Trophoblast cell (in vitro differentiated cells and primary cell): ENCODE measurements around the gene ARHGAP33.
A peak's percentile ranks its signal among the peaks of the same experiment; 100 is the strongest.

Experiments used
- DNase-seq, 2 donors: peaks; one replicate each; pipeline ENCODE4 v3.0.0-alpha.2; 2016
- H2AFZ ChIP-seq: 2 replicates; pipeline ENCODE4 v1.6.1; 2013; ENCODE audit warnings: low read length, moderate library complexity, mild to moderate bottlenecking; ENCODE audit not compliant: insufficient read depth, poor library complexity
- H2AK5ac ChIP-seq: 2 replicates; pipeline ENCODE4 v1.6.1; 2013; ENCODE audit warnings: mild to moderate bottlenecking, low read length
- H2BK120ac ChIP-seq: 2 replicates; pipeline ENCODE4 v1.6.1; 2013; ENCODE audit warnings: low read length, mild to moderate bottlenecking, moderate library complexity; ENCODE audit not compliant: insufficient read depth, poor library complexity
- H2BK12ac ChIP-seq: 2 replicates; pipeline ENCODE4 v1.6.1; 2013; ENCODE audit warnings: mild to moderate bottlenecking, low read length, moderate library complexity
- H2BK5ac ChIP-seq: 2 replicates; pipeline ENCODE4 v1.6.1; 2013; ENCODE audit warnings: low read length, low read depth, moderate library complexity, mild to moderate bottlenecking; ENCODE audit not compliant: poor library complexity
- H3K14ac ChIP-seq: 2 replicates; pipeline ENCODE4 v1.6.1; 2013; ENCODE audit warnings: mild to moderate bottlenecking, low read length
- H3K18ac ChIP-seq: 2 replicates; pipeline ENCODE4 v1.6.1; 2013; ENCODE audit warnings: mild to moderate bottlenecking, low read length
- H3K23ac ChIP-seq: 2 replicates; pipeline ENCODE4 v1.6.1; 2013; ENCODE audit warnings: low read length
- H3K27ac ChIP-seq: 2 replicates; pipeline ENCODE4 v1.5.1; 2013; ENCODE audit warnings: low read depth, mild to moderate bottlenecking, inconsistent platforms, low read length, moderate library complexity
- H3K27me3 ChIP-seq: 2 replicates; pipeline ENCODE4 v1.6.1; 2013; ENCODE audit warnings: inconsistent platforms, mild to moderate bottlenecking, low read length, moderate library complexity; ENCODE audit not compliant: insufficient read depth
- H3K36me3 ChIP-seq, 2 experiments: 1 replicate in 1 of 2; 2 replicates in 1 of 2; pipeline ENCODE4 v1.6.1; 2013; ENCODE audit warnings: low read length in 2 of 2, mild to moderate bottlenecking in 2 of 2, moderate library complexity in 1 of 2; ENCODE audit not compliant: insufficient read depth in 2 of 2, control insufficient read depth in 1 of 2
- H3K4ac ChIP-seq: 2 replicates; pipeline ENCODE4 v1.6.1; 2013; ENCODE audit warnings: low read depth, mild to moderate bottlenecking, low read length, moderate library complexity
- H3K4me1 ChIP-seq, 2 experiments: 1 replicate in 1 of 2; 2 replicates in 1 of 2; pipeline ENCODE4 v1.6.1; 2013; ENCODE audit warnings: low read length in 2 of 2, mild to moderate bottlenecking in 2 of 2, moderate library complexity in 1 of 2; ENCODE audit not compliant: insufficient read depth in 2 of 2, control insufficient read depth in 1 of 2
- H3K4me2 ChIP-seq: 2 replicates; pipeline ENCODE4 v1.6.1; 2013; ENCODE audit warnings: inconsistent platforms, mild to moderate bottlenecking, low read length, moderate library complexity
- H3K4me3 ChIP-seq: 2 replicates; pipeline ENCODE4 v1.5.1; 2013; ENCODE audit warnings: mild to moderate bottlenecking, low read depth, low read length, inconsistent platforms
- H3K79me1 ChIP-seq: one replicate; pipeline ENCODE4 v1.6.1; 2013; ENCODE audit warnings: low read length
- H3K79me2 ChIP-seq: 2 replicates; pipeline ENCODE4 v1.6.1; 2013; ENCODE audit warnings: low read length, mild to moderate bottlenecking; ENCODE audit not compliant: control insufficient read depth, insufficient read depth, poor library complexity
- H3K9ac ChIP-seq: 2 replicates; pipeline ENCODE4 v1.6.1; 2013; ENCODE audit warnings: mild to moderate bottlenecking, low read length
- H3K9me3 ChIP-seq: 2 replicates; pipeline ENCODE4 v1.6.1; 2013; ENCODE audit warnings: low read depth, mild to moderate bottlenecking, control low read depth, inconsistent platforms, low read length; ENCODE audit not compliant: insufficient read depth
- H4K12ac ChIP-seq: 2 replicates; pipeline ENCODE4 v1.6.1; 2013; ENCODE audit warnings: low read depth, mild to moderate bottlenecking, low read length, moderate library complexity
- H4K8ac ChIP-seq: 2 replicates; pipeline ENCODE4 v1.6.1; 2013; ENCODE audit warnings: low read depth, mild to moderate bottlenecking, low read length, moderate library complexity
- H4K91ac ChIP-seq: one replicate; pipeline ENCODE4 v1.6.1; 2013; ENCODE audit warnings: low read depth, mild to moderate bottlenecking, low read length, moderate library complexity
- WGBS: extraction: QIAGEN DNeasy Blood & Tissue Kit; methylation state at CpG from one replicate; pipeline ENCODE4 v1.1.7; 2013; ENCODE audit warnings: missing lambda C conversion rate; ENCODE audit not compliant: insufficient read length, insufficient coverage; ENCODE audit errors: extremely low coverage; 5-methylcytosine and 5-hydroxymethylcytosine counted together

ARHGAP33 gene

GRCh38 chr19:35743640-35744429 is 31.5 kb upstream of the ARHGAP33 start:
- H2BK12ac ChIP-seq, result no peak overlapping the region

GRCh38 chr19:35744430-35745327 is 30.7 kb upstream of the ARHGAP33 start:
- peak overlapping the region; percentile 94 for H4K8ac ChIP-seq
- peak overlapping the region; percentile 88 for H3K14ac ChIP-seq
- H3K9ac ChIP-seq, result peak overlapping the region; percentile 90
- peaks cover 10% of the 10 kb centered on the region for H3K79me1 ChIP-seq
- peak overlapping the region; percentile 85 for H4K12ac ChIP-seq
- no peak overlapping the region for H2AK5ac ChIP-seq
- peak overlapping the region; percentile 61 for H3K4ac ChIP-seq
- H2BK12ac ChIP-seq, result no peak overlapping the region
- H4K91ac ChIP-seq, result peak overlapping the region; percentile 96
- no CpG with 5 or more reads among the region's 41 CpGs for WGBS
- H3K4me2 ChIP-seq, result peak overlapping the region; percentile 69
- no peak overlapping the region for H3K23ac ChIP-seq
- H3K4me1 ChIP-seq, result peaks cover 13 to 24% of the 10 kb centered on the region in 2 experiments
- peak overlapping the region; percentile 91 for H3K27ac ChIP-seq
- H3K18ac ChIP-seq, result peak overlapping the region; percentile 56
- peak overlapping the region; percentile 42 for H2AFZ ChIP-seq
- H2BK5ac ChIP-seq, result peak overlapping the region; percentile 94
- DNase-seq, result peak; percentile 97 to 98
- peaks cover 3 to 5% of the 10 kb centered on the region in 2 experiments for H3K36me3 ChIP-seq
- peaks cover 3% of the 10 kb centered on the region for H3K9me3 ChIP-seq
- peak overlapping the region; percentile 91 for H2BK120ac ChIP-seq
- peaks cover 10% of the 10 kb centered on the region for H3K79me2 ChIP-seq
- no peaks in the 10 kb centered on the region for H3K27me3 ChIP-seq
- H3K4me3 ChIP-seq, result peak overlapping the region; percentile 86

More at GRCh38 chr19:35743640-35744429, 31.5 kb upstream of the ARHGAP33 start:
- H2BK120ac ChIP-seq, result no peak overlapping the region
- no peak overlapping the region for H3K14ac ChIP-seq
- no peak overlapping the region for H3K4me3 ChIP-seq
- no peak overlapping the region for H2AK5ac ChIP-seq
- H3K4ac ChIP-seq, result no peak overlapping the region
- no peak overlapping the region for H4K8ac ChIP-seq
- no peak overlapping the region for H2AFZ ChIP-seq
- H4K12ac ChIP-seq, result no peak overlapping the region
- H3K4me1 ChIP-seq, result peaks cover 14 to 20% of the 10 kb centered on the region in 2 experiments
- H3K9ac ChIP-seq, result no peak overlapping the region
- peaks cover 10% of the 10 kb centered on the region for H3K79me1 ChIP-seq
- H3K36me3 ChIP-seq, result peaks cover 6 to 7% of the 10 kb centered on the region in 2 experiments
- no peak overlapping the region for H4K91ac ChIP-seq
- peak overlapping the region; percentile 69 for H3K4me2 ChIP-seq
- peaks cover 3% of the 10 kb centered on the region for H3K9me3 ChIP-seq
- H3K79me2 ChIP-seq, result peaks cover 7% of the 10 kb centered on the region
- H2BK5ac ChIP-seq, result no peak overlapping the region
- no peaks in the 10 kb centered on the region for H3K27me3 ChIP-seq
- DNase-seq, result no peak
- H3K27ac ChIP-seq, result no peak overlapping the region
- no CpG with 5 or more reads among the region's 19 CpGs for WGBS
- H3K18ac ChIP-seq, result no peak overlapping the region
- H3K23ac ChIP-seq, result no peak overlapping the region

DNA sequence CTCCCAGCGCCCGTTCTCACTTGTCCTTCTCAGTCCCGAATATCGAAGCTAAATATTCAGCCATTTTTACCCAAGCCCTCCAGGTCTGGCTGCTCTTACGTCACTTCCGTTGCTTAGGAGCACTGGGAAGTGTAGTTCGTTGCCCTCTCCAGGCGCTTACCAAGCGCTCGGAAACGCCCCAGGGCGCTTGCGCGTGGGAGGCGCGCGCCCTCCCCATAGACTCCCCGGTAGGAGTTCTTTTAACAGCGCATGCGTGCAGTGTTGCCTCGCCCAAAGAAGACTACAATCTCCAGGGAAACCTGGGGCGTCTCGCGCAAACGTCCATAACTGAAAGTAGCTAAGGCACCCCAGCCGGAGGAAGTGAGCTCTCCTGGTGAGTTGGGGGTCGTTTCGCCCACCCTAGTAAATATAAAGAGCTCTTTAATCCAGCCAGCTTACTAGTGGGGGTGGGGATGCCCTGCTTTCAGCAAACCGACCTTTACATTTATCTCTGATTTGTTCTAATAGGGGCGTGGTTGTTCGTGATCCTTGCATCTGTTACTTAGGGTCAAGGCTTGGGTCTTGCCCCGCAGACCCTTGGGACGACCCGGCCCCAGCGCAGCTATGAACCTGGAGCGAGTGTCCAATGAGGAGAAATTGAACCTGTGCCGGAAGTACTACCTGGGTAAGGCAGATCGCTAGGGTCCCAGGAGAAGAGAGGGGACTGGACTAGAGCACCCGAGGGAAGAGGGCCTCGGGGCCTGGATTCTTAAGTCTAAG is 29.9 kb upstream of the ARHGAP33 start, which contains the start of the genes PSENEN and U2AF1L4:
Gene PSENEN, plus strand, starts transcription at position 324 of the 759 bp plus-strand sequence. Its CDS starts 280 bp downstream, at position 604.
Gene U2AF1L4, minus strand, starts transcription at position 91 of the 759 bp plus-strand sequence. Its CDS starts 27 bp downstream, at position 64.
- Histone ChIP-seq H2BK5ac (peak within 1 kb of the TSS; percentile 94), H3K79me1 (peaks cover 13% of the 10 kb centered on the region), H3K27me3 (no peaks in the 10 kb centered on the region), H3K14ac (peak within 1 kb of the TSS; percentile 88), H2BK12ac (no peak within 1 kb of the TSS), H3K9ac (peak within 1 kb of the TSS; percentile 90), H2BK120ac (peak within 1 kb of the TSS; percentile 91), H3K23ac (no peak within 1 kb of the TSS), H3K4me2 (peak within 1 kb of the TSS; percentile 98), H3K18ac (peak within 1 kb of the TSS; percentile 56), H3K79me2 (peaks cover 11% of the 10 kb centered on the region), H4K12ac (peak within 1 kb of the TSS; percentile 85), H3K4ac (peak within 1 kb of the TSS; percentile 61), H3K4me3 (peak within 1 kb of the TSS; percentile 86), H3K9me3 (peaks cover 3% of the 10 kb centered on the region), H3K4me1 (peaks cover 13 to 24% of the 10 kb centered on the region in 2 experiments), H4K8ac (peak within 1 kb of the TSS; percentile 94), H2AK5ac (peak within 1 kb of the TSS; percentile 91), H2AFZ (peak within 1 kb of the TSS; percentile 50), H4K91ac (peak within 1 kb of the TSS; percentile 96), H3K27ac (peak within 1 kb of the TSS; percentile 91), H3K36me3 (peaks cover 3 to 5% of the 10 kb centered on the region in 2 experiments)
- peak; percentile 100 for DNase-seq
- no CpG with 5 or more reads among the region's 40 CpGs for WGBS
